ENCODE data around the gene CRB2. TPM values are rescaled to one million over a fixed set of nuclear protein-coding genes. Genes with fewer than 3 reads are reported as not detected.

The CRB2 gene
- total and polyA plus RNA-seq, 2 experiments from 2014 or later = 5.5 to 7.0 TPM

- H3K79me2 ChIP-seq = no peaks in the 10 kb centered on the region
- no peaks in the 10 kb centered on the region for H3K9me2 ChIP-seq (replicated peaks; ENCODE audit: insufficient read depth)
- H3K4me1 ChIP-seq (ENCODE audit: insufficient read depth) = peaks cover 31% of the 10 kb centered on the region
- no peak for TF ChIP-seq CTCF (IDR thresholded peaks at IDR 0.05; ENCODE audit: poor library complexity)
- no peak for TF ChIP-seq EZH2 (IDR thresholded peaks at IDR 0.05; ENCODE audit: borderline replicate concordance)
- TF ChIP-seq EZH2phosphoT487 (IDR thresholded peaks at IDR 0.05; ENCODE audit: low read depth, severe bottlenecking, unreplicated experiment) = no peak
- H3K27ac ChIP-seq = no peak overlapping the region
- H2AFZ ChIP-seq = no peak overlapping the region
- H3K4me2 ChIP-seq = no peak overlapping the region
- no peak for DNase-seq (ENCODE audit: low spot score)
- H4K20me1 ChIP-seq (ENCODE audit: insufficient read depth, poor library complexity, severe bottlenecking) = no peaks in the 10 kb centered on the region
- no peaks in the 10 kb centered on the region for H3K36me3 ChIP-seq (replicated peaks; ENCODE audit: insufficient read depth, low read depth)
- H3K4me3 ChIP-seq = no peak overlapping the region
- H3K9me3 ChIP-seq (ENCODE audit: low read depth) = no peaks in the 10 kb centered on the region
- no peaks in the 10 kb centered on the region for H3K27me3 ChIP-seq
These were observed 19.0 kb upstream of the CRB2 start for GRCh38 chr9:123336959-123337358.

GRCh38 chr9:123337971-123338370 lies 18.0 kb upstream of the CRB2 start:
- H3K4me3 ChIP-seq = no peak overlapping the region
- no peaks in the 10 kb centered on the region for H3K36me3 ChIP-seq (replicated peaks; ENCODE audit: insufficient read depth, low read depth)
- H3K79me2 ChIP-seq = no peaks in the 10 kb centered on the region
- H2AFZ ChIP-seq = no peak overlapping the region
- no peak for DNase-seq (ENCODE audit: low spot score)
- H3K4me1 ChIP-seq (ENCODE audit: insufficient read depth) = peaks cover 31% of the 10 kb centered on the region
- no peaks in the 10 kb centered on the region for H3K27me3 ChIP-seq
- TF ChIP-seq EZH2phosphoT487 (IDR thresholded peaks at IDR 0.05; ENCODE audit: low read depth, severe bottlenecking, unreplicated experiment) (no peak), EZH2 (IDR thresholded peaks at IDR 0.05; ENCODE audit: borderline replicate concordance) (no peak), CTCF (IDR thresholded peaks at IDR 0.05; ENCODE audit: poor library complexity) (no peak)
- no peak overlapping the region for H3K4me2 ChIP-seq
- H3K9me2 ChIP-seq (replicated peaks; ENCODE audit: insufficient read depth) = no peaks in the 10 kb centered on the region
- H3K27ac ChIP-seq = no peak overlapping the region
- no peaks in the 10 kb centered on the region for H4K20me1 ChIP-seq (ENCODE audit: insufficient read depth, poor library complexity, severe bottlenecking)
- 91% methylated on average over 4 of the region's 4 CpGs for WGBS (ENCODE audit: low lambda C conversion rate, missing lambda C conversion rate)
- no peaks in the 10 kb centered on the region for H3K9me3 ChIP-seq (ENCODE audit: low read depth)

GRCh38 chr9:123338710-123339665 lies 17.0 kb upstream of the CRB2 start:
- no peaks in the 10 kb centered on the region for H3K9me2 ChIP-seq (replicated peaks; ENCODE audit: insufficient read depth)
- H3K27ac ChIP-seq = no peak overlapping the region
- H3K79me2 ChIP-seq = no peaks in the 10 kb centered on the region
- H3K4me3 ChIP-seq = no peak overlapping the region
- H3K4me1 ChIP-seq (ENCODE audit: insufficient read depth) = peaks cover 31% of the 10 kb centered on the region
- H4K20me1 ChIP-seq (ENCODE audit: insufficient read depth, poor library complexity, severe bottlenecking) = no peaks in the 10 kb centered on the region
- DNase-seq (ENCODE audit: low spot score) = no peak
- no peak overlapping the region for H2AFZ ChIP-seq
- H3K36me3 ChIP-seq (replicated peaks; ENCODE audit: insufficient read depth, low read depth) = no peaks in the 10 kb centered on the region
- H3K27me3 ChIP-seq = no peaks in the 10 kb centered on the region
- WGBS (ENCODE audit: low lambda C conversion rate, missing lambda C conversion rate) = 82% methylated on average over 33 of the region's 35 CpGs
- TF ChIP-seq EZH2 (IDR thresholded peaks at IDR 0.05; ENCODE audit: borderline replicate concordance) = no peak
- no peak for TF ChIP-seq EZH2phosphoT487 (IDR thresholded peaks at IDR 0.05; ENCODE audit: low read depth, severe bottlenecking, unreplicated experiment)
- no peak for TF ChIP-seq CTCF (IDR thresholded peaks at IDR 0.05; ENCODE audit: poor library complexity)
- H3K4me2 ChIP-seq = no peak overlapping the region
- no peaks in the 10 kb centered on the region for H3K9me3 ChIP-seq (ENCODE audit: low read depth)
